ENCODE data around the gene PARVB.

The PARVB gene

DNA sequence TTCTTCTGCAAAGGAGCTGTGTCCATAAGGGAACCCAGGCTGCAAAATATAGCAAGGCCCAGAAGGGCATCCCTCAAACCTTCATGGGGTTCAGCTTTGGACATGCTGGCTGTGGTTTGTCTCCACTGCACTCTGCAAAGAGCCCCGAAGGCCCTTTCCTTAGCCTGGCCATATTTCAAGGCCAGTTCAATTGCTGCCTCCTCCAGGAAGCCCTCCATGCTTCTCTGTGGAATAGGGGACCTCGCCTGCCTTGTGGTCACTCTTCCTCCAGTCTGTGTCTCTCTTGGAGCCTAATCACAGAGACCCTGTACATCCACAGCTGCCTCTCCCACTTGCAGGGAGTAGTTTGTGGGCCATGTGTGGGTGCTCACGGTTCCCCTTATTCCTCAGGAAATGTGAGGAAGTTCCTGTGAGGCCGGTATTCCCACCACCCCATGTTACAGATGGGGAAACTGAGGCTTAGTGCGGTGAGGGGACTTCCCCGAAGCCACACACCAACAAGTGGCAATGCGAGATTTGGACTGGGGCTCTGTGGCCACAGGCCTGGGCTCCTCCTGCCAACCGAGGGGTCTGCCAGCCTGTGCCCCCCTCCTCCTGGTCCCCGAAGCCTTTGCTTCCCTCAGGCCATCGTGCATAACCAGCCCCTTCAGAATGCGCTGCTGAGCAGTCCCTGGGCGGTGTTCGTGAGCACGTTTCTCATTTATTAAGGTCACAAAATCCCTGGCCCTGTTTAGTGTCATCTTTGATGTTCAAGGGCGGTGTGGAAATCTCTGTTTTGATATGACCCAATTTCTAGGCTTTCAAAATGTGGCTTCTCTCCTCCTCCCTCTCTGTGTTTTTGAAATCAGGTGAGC lies 65.8 kb downstream of the PARVB start:
- no peak for DNase-seq (ENCODE audit: low spot score)

DNA sequence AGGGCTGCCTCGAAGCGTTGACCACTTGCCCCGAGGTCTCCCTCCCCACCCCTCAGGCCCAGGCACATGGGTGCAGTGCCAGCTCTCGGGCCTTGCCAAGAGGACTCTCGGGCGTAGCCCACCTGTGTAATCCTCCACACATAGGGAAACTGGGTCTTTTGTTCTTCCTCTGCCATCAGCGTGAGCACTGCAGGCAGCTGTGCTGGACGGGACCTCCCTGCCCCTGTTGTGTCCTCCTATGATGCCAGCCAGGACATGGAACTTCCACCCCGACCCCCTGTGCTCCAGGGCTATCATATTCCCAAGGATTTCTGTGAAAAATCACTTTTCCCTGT lies 66.4 kb downstream of the PARVB start:
- DNase-seq (ENCODE audit: low spot score), result no peak

- peak; percentile 26 for DNase-seq (ENCODE audit: low spot score)
These were observed 67.1 kb downstream of the PARVB start for GRCh38 chr22:44091021-44091721.

DNA sequence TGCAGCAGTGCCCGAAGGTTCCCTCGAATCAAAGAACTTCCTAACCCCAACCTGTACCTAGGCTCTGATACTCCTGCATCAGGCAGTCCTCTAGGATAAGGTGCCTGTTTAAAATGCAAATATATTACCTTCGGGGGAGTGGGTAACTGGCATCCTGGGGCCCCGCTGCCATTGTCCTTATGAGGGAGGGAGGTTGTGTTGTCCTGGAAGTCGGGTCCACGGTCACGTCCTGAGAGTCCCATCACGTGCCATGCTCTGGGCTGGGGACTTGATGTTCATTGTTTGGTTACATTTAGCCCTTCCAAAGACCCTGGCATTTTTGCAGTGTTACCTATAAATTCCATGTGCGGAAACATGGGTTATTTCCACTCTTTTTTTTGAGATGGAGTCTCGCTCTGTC lies 67.6 kb downstream of the PARVB start:
- no peak for DNase-seq (ENCODE audit: low spot score)

GRCh38 chr22:44092636-44093220 lies 68.6 kb downstream of the PARVB start:
- no peak for DNase-seq (ENCODE audit: low spot score)

DNA sequence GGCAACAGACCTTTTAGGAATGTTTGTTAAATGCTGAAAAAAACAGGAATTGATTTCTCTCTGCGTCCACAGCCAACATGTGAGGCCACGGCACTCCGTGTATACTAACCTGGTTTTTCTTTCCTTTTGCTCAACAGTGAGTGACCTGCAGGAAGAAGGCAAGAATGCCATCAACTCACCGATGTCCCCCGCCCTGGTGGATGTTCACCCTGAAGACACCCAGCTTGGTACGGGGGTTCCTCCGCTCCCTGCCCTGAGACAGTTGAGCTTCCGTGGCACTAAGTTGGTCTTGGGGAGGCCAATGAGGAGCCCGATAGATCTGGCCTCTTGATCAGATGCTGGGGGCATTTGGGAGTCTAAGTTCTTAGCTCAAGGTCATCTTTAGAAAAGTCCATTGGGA lies 69.7 kb downstream of the PARVB start:
- no peak for DNase-seq (ENCODE audit: low spot score)

DNA sequence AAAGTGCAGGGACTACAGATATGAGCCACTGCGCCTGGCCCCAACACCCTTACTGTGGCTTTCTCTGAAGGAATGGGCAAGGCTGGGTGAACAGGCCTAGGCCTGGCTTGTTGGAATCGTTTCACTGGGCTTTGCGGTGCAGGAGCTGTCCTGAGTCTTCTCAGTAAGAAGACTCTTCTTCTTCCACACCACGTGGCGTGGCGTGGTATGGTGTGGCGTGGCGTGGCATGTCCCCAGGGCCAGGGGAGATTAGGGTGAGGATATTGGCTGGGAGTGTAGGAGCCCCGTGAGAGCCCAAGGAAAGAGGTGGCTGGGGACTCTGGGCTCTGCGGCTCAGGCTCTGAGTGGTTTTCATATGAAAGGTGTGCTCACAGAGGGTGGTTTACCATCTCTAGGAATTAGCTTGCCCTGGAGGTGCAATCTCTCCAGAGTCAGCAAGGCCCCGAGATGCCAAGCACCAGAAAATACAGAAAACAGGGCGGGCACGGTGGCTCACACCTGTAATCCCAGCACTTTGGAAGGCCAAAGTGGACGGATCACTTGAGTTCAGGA lies 70.7 kb downstream of the PARVB start:
- no peak for DNase-seq (ENCODE audit: low spot score)

DNA sequence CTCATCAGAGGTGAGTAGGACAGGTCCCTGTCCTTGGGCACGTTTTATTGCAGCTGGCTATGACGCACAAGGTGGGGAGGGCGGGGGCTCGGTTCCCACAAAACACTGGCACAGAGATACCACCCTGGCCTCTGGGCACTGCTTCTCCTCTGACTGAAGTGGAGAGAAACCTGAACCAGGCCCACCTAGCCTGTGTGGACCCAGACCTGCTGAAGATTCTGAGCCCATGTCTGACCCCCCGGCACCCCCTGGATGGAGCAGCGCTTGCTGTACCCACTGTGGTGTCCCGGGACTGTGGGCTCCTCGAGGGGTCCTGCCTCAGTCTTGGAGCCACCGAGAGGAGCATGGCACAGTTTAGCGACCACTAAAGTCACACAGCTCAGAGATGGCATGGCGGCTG lies 72.6 kb downstream of the PARVB start:
- no peak for DNase-seq (ENCODE audit: low spot score)

DNA sequence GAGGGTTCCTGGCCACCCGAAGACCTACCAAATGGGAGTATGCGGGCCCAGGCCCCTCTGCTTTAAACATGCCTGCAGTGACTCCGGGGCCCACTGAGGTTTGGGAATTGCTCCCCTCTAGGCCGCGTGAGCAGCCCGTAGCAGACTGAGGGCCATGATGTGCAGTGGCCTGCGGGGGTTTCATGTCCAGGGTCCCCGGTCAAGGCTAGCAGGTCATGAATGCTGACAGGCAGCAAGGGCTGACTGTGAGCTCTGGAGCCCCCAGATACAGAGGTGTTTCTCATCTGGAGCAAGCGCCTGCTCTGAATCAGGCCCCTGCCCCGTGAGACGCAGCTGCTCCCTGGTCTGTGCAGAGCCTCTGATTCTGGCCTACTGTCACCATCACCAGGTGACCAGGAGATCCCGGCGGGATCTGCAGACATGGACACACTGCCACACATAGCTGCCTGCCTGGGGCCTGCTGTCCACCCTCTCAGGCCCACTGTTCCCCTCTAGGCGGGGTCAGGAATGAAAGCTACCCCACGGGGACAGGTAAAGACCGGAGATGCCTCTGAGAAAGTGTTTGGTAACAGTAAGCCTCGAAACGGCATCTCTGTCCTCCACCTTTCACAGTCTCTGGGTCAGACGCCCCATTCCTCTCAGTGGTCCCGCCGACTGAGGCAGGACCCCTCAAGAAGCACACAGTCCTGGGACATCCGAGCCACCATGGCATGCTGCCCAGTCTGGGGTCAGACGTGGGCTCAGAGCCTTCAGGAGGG lies 73.3 kb downstream of the PARVB start:
- DNase-seq (ENCODE audit: low spot score), result no peak

DNA sequence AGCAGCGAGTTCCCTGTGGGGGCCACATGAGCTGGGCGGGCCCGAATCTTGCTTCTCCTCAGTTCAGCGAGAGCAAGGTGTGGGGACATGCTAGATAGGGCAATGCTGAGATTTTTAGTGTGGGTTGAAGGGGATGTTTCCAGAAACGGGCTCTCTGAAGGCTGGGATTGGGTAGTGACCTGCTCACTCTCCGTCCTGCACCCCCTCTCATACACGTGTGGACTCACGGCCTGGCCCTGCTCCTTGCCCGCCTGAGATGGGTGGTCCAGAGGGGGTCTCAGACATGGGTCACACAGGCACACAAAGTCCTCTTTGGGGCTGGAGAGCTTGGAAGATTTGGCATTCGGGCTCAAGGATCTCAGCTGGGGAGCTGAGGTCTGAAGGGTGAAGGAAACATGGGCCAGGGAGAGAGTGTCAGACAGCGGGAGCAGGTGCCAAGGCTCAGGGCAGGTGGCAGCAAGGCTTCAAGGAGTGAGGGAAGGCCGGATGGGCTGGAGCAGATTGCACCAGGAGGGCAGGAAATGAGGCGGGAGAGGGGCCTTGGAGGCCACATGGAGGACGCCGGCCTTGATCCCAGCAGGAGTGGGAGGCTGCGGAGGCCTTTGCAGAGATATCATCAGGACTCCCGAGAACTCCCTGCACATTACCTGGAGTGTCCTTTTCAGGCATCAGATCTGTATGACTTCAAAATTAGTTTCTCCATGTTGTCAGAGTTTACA lies 74.1 kb downstream of the PARVB start:
- no peak for DNase-seq (ENCODE audit: low spot score)

DNA sequence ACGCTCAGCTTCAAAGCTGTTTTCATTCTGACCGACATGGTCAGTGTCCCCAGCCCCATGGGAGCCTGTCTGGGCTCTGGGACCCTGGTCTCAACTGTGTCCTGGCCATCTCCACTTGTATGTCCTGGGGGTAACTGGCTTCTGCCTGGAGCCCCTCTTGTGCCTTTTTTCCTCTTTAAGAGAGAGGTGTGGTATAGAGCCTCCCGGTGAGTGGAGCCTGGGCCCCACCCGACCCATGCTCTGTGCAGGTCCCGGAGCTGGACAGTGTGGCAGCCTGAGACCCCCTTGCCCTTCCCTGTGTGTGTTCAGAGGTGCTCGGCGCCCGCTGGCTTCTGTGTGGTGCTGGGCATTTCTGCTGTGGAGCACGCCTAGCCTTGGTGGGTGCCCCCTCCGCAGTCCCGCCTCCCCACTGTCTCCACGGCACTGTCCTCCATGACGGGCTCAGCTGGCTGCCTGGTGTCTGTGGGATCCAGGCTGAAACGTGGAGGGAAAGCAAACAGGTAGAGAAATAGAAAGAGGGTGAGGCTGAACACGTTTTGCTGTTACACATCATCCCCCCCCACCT lies 74.9 kb downstream of the PARVB start:
- no peak for DNase-seq (ENCODE audit: low spot score)

DNA sequence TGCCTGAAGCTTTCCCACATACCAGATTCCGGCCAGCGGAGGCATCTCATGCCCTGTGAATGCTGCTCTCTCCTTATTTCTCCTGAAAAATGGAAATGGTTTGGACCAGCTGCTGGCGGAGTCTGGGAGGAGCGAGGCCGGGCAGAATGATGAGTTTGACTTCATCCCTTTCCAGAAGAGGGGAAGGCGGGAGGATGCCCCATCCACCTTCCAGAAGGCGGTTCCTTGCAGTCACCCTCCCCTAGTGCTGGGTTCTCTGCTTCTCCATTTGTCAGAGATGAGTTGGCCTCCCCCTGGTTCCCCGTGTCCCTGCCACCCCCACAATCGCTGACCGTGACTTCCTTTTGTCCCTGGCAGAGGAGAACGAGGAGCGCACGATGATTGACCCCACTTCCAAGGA lies 75.6 kb downstream of the PARVB start:
- no peak for DNase-seq (ENCODE audit: low spot score)

- no peak for DNase-seq (ENCODE audit: low spot score)
These were observed 76.3 kb downstream of the PARVB start for GRCh38 chr22:44100411-44100810.

DNA sequence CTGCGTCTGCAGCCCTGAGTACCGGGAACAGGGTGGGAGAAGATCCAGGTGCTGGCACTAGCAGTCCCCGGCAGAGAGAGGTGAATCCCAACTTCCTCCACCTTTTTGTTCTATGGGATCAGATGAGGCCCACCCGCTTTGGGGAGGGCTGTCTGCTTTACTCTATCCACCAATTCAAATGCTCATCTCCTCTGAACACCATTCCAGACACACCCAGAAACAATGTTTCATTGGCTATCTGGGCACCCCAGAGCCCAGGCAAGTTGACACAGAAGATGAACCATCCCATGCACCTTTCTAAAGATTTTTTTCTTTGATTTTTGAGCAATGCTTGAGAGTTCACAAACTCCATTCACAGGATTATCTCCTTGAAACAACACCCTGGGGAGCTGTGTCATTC lies 78.0 kb downstream of the PARVB start:
- no peak for DNase-seq (ENCODE audit: low spot score)

DNA sequence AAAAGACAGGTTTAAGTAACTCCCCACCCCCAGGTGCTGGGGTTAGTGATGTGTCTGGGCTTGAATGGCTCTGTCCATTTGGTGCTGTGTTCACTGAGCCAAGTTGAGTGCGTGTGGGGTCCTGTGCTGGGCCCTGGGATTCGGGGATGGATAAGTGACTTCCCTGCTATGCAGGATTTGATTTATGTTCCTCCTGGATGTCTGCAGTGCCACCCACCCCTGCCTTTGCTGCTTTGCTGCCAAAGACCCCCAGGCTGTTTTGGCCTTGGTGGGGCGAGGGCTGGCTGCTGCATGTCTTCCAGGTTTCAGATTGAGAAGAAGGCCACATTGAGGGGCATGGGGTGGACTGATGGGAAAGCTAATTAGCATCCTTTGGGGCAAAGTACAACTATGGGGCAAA lies 78.8 kb downstream of the PARVB start:
- no peak for DNase-seq (ENCODE audit: low spot score)

DNA sequence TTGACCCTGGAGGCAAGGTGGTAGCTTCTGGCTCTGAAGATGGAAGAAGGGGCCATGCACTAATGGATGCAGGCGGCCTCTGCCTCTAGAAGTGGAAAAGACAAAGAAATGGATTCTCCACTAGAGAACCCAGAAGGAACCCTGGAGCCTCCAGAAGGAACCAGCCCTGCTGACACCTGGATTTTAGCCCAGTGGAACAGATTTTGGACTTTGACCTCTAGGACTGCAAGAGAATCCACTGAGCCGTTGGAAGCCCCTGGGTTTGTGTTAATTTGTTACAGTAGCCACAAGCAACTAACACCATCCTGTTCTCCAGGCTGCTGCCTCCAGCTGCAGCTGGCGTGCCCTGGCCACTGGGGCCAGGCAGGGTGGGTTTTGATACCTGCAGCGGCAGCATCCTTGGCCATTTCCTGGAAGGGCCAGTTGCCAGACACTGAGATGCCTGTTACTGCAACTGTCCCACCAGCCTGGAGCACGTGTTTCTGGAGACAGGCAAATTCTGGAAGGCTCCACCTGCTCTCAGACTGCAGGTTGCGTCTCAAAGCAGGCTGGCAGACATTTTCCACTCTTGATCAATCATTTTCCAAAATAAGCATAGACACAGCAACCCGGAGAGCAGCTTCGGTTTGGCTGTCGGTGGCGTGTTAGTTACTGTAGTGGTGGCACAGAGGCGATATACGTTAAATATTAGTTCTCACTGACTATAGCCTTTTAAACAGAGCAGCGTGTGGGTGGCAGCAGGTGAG lies 79.8 kb downstream of the PARVB start:
- no peak for DNase-seq (ENCODE audit: low spot score)

GRCh38 chr22:44107340-44107739 lies 83.2 kb downstream of the PARVB start:
- DNase-seq (ENCODE audit: low spot score), result no peak

DNA sequence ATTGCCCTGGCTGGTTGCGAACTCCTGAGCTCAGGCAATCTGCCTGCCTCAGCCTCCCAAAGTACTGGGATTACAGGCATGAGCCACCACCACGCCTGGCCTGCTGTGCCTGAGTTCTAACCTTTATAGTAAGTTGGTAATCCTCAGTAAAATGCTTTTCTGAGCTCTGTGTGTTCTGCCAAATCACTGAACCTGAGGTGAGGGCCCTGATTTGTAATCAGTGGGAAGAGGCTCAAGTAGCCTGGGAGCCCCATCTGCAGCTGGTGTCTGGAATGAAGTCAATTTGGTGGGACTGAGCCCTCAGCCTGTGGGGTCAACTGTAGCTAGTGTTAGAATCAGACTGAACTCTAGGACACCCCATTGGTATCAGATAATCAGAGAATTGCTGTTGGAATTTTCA lies 84.0 kb downstream of the PARVB start:
- DNase-seq (ENCODE audit: low spot score), result no peak

DNA sequence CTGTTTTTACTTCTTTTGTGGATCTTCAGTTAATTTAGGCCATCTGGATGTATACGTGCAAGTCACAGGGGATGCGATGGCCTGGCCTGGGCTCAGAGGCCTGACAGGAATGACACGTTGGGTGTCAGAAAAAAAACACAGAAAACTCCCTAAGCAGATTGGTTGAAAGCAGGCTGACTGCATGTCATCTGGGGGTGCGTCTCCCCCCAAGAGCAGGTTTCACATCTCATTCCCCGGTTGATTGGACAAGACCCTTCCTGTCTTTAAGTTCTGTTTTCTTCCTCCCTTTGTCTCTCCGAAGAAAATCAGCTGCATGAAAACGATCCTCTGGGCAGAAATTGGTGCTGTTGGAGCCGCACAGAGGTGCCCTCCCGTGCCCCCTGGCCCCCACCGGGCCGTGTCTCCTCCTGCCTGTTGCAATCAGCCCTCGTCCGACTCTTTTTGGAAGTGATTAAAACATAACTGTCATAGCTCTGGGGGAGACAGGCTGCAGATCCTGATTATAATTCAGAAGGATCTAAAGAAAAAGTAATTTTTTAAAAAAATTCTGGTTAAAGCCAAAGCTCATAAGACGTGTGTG lies 84.8 kb downstream of the PARVB start:
- DNase-seq (ENCODE audit: low spot score), result peak; percentile 42

GRCh38 chr22:44109416-44109815 lies 85.3 kb downstream of the PARVB start:
- peak; percentile 37 for DNase-seq (ENCODE audit: low spot score)

Data from GM03348 (cell line).